Prostate gland (tissue), 2 donors: ENCODE results near the gene TDRD1. TPM values are rescaled to one million over a fixed set of nuclear protein-coding genes. Genes with fewer than 3 reads are reported as not detected.
"Not testable (repeated sequence)": the region's sequence is repeated elsewhere in the genome, so short reads cannot be mapped to it uniquely, and the experiment has no call there.

Experiments
- DNase-seq: peaks from one replicate; pipeline ENCODE4 v3.0.0-alpha.2; 2019; ENCODE audit warnings: low spot score
- H3K27ac ChIP-seq, 2 donors: fragments of 200-600 bp; sonication (generic); 2 replicates each; pipeline ENCODE4 v1.5.1; 2017 to 2019
- H3K27me3 ChIP-seq: fragments of 200-600 bp; sonication (generic); replicated peaks from 2 replicates; pipeline ENCODE4 v1.5.1; 2019; ENCODE audit not compliant: insufficient read depth
- H3K36me3 ChIP-seq, 2 donors: fragments of 200-600 bp; sonication (generic); 1 replicate in 1 of 2; 2 replicates in 1 of 2; pipeline versions ENCODE4 v1.5.1 to v1.8.1; 2017 to 2019
- H3K4me1 ChIP-seq: fragments of 200-600 bp; sonication (generic); replicated peaks from 2 replicates; pipeline ENCODE4 v1.5.1; 2019
- H3K4me3 ChIP-seq, 2 donors: fragments of 200-600 bp; sonication (generic); 2 replicates each; pipeline ENCODE4 v1.5.1; 2017 to 2019
- H3K9me3 ChIP-seq: fragments of 200-600 bp; sonication (generic); 2 replicates; pipeline ENCODE4 v1.5.1; 2017
- POLR2A ChIP-seq: fragments of 450-650 bp; IDR thresholded peaks from one replicate; pipeline ENCODE4 v1.6.1; 2016; ENCODE audit warnings: antibody characterized with exemption, mild to moderate bottlenecking
- POLR2AphosphoS5 ChIP-seq: sonication (generic); formaldehyde crosslinking; IDR thresholded peaks from one replicate; pipeline ENCODE4 v1.6.1; 2017; ENCODE audit warnings: antibody characterized with exemption
- WGBS: methylation state at CpG from one replicate; pipeline ENCODE4 v1.1.5; 2018; 5-methylcytosine and 5-hydroxymethylcytosine counted together
- intact Hi-C: fragments of 100-400 bp; cut with DNase I; formaldehyde crosslinking; loops from one replicate; pipeline ENCODE4 v1.14.2; 2022
- total RNA-seq, 2 donors: library from RNA; depleted of rRNA; stranded (reverse); fragments of >200 nt; gene quantifications; one replicate each; pipeline ENCODE4 v1.1.0, GENCODE V29; 2016
- TF ChIP-seq, protein P1 (sequence below), 4 experiments: fragments of 200-600 bp in 2 of 4; fragments of 450-650 bp in 2 of 4; sonication (generic) in 2 of 4; IDR thresholded peaks; 1 replicate in 3 of 4; 2 replicates in 1 of 4; pipeline ENCODE4 v1.5.1; 2016 to 2019; ENCODE audit warnings: antibody characterized with exemption in 4 of 4, mild to moderate bottlenecking in 2 of 4, moderate library complexity in 2 of 4

TDRD1 gene
- total RNA-seq: 10 to 100 TPM in 1 of 2 donors, not detected in 1; 16.0 TPM

GRCh38 chr10:114179148-114179547 is at the start of gene TDRD1:
TSS of gene TDRD1 (plus strand) at chr10:114179353. CDS start at chr10:114187832, 8,479 bp downstream.
- Histone ChIP-seq H3K27ac (no peak within 1 kb of the TSS), H3K36me3 (no peaks in the 10 kb centered on the region), H3K9me3 (no peaks in the 10 kb centered on the region), H3K4me1 (peaks cover 2% of the 10 kb centered on the region), H3K27me3 (no peaks in the 10 kb centered on the region), H3K4me3 (no peak within 1 kb of the TSS)
- TF ChIP-seq POLR2AphosphoS5 (no peak), POLR2A (no peak)
- TF ChIP-seq, protein P1, sequence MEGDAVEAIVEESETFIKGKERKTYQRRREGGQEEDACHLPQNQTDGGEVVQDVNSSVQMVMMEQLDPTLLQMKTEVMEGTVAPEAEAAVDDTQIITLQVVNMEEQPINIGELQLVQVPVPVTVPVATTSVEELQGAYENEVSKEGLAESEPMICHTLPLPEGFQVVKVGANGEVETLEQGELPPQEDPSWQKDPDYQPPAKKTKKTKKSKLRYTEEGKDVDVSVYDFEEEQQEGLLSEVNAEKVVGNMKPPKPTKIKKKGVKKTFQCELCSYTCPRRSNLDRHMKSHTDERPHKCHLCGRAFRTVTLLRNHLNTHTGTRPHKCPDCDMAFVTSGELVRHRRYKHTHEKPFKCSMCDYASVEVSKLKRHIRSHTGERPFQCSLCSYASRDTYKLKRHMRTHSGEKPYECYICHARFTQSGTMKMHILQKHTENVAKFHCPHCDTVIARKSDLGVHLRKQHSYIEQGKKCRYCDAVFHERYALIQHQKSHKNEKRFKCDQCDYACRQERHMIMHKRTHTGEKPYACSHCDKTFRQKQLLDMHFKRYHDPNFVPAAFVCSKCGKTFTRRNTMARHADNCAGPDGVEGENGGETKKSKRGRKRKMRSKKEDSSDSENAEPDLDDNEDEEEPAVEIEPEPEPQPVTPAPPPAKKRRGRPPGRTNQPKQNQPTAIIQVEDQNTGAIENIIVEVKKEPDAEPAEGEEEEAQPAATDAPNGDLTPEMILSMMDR (IDR thresholded peaks at IDR 0.05): no peak
- DNase-seq: no peak
- WGBS: 89% methylated on average over 28 of the region's 28 CpGs
- intact Hi-C loops: loop anchor here (10.0 kb wide), 1 partner anchor 226 kb away; the partner anchor contains the start of gene AFAP1L2

- DNase-seq: no peak
- H3K27me3 ChIP-seq: no peaks in the 10 kb centered on the region
- H3K27ac ChIP-seq: no peak overlapping the region
- intact Hi-C loops: no loop called here
- WGBS: 80% methylated on average over 3 of the region's 3 CpGs
- no peaks in the 10 kb centered on the region for H3K36me3 ChIP-seq
- H3K4me1 ChIP-seq: no peaks in the 10 kb centered on the region
- H3K9me3 ChIP-seq: no peaks in the 10 kb centered on the region
- TF ChIP-seq POLR2A (no peak), POLR2AphosphoS5 (no peak)
- TF ChIP-seq, protein P1 (IDR thresholded peaks at IDR 0.05): no peak
- H3K4me3 ChIP-seq: no peak overlapping the region
Measured at GRCh38 chr10:114131094-114131493, 48.1 kb upstream of the TDRD1 start.

- intact Hi-C loops: no loop called here
- TF ChIP-seq, protein P1 (IDR thresholded peaks at IDR 0.05): no peak
- TF ChIP-seq POLR2AphosphoS5: no peak
- TF ChIP-seq POLR2A: no peak
- Histone ChIP-seq H3K4me3 (no peak overlapping the region), H3K36me3 (no peaks in the 10 kb centered on the region), H3K4me1 (no peaks in the 10 kb centered on the region), H3K9me3 (no peaks in the 10 kb centered on the region), H3K27me3 (no peaks in the 10 kb centered on the region), H3K27ac (no peak overlapping the region)
- WGBS: 53% methylated on average over 2 of the region's 2 CpGs
- DNase-seq: no peak
Measured at GRCh38 chr10:114135476-114135875, 43.7 kb upstream of the TDRD1 start.

DNA sequence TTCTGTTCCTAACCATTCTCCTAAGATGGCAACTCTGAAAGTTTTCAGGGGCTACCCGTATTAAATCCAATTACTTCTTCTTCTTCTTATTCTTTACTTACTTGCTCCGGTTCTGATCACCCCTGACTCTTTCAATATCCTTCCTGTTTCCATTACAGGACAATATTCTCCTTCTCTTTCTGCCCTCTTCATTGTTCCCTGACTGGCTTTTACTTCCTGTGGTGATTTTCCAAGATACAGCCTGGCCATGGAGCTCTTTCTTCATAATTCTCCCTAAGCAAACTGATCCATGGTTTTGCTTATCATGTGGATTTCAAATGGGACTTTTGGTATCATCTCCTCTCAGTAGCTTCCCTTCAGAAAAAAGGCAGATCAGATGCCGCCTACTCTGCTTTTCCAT is 40.6 kb upstream of the TDRD1 start:
- TF ChIP-seq POLR2A: no peak
- intact Hi-C loops: no loop called here
- H3K36me3 ChIP-seq: no peaks in the 10 kb centered on the region
- no peak for DNase-seq
- no peaks in the 10 kb centered on the region for H3K9me3 ChIP-seq
- no peaks in the 10 kb centered on the region for H3K27me3 ChIP-seq
- no peaks in the 10 kb centered on the region for H3K4me1 ChIP-seq
- no peak overlapping the region for H3K27ac ChIP-seq
- 93% methylated on average over 3 of the region's 3 CpGs for WGBS
- no peak overlapping the region for H3K4me3 ChIP-seq

GRCh38 chr10:114140036-114140435 is 39.1 kb upstream of the TDRD1 start:
- no peaks in the 10 kb centered on the region for H3K9me3 ChIP-seq
- WGBS: 93% methylated on average over 1 of the region's 1 CpG
- H3K36me3 ChIP-seq: no peaks in the 10 kb centered on the region
- H3K27ac ChIP-seq: no peak overlapping the region
- no peaks in the 10 kb centered on the region for H3K4me1 ChIP-seq
- TF ChIP-seq POLR2A: no peak
- TF ChIP-seq POLR2AphosphoS5: no peak
- H3K27me3 ChIP-seq: no peaks in the 10 kb centered on the region
- DNase-seq: no peak
- no peak overlapping the region for H3K4me3 ChIP-seq
- intact Hi-C loops: no loop called here

GRCh38 chr10:114140827-114141226 is 38.3 kb upstream of the TDRD1 start:
- H3K27me3 ChIP-seq, DNase-seq, intact Hi-C loops, H3K9me3 ChIP-seq, H3K27ac ChIP-seq, H3K36me3 ChIP-seq, H3K4me1 ChIP-seq, H3K4me3 ChIP-seq: not testable (repeated sequence)
- 98% methylated on average over 2 of the region's 2 CpGs for WGBS
